Testis (tissue), 3 donors: ENCODE data around the gene IQCH. TPM values are rescaled to one million over a fixed set of nuclear protein-coding genes. Genes with fewer than 3 reads are reported as not detected.
"Not testable (repeated sequence)": the region's sequence is repeated elsewhere in the genome, so short reads cannot be mapped to it uniquely, and the experiment has no call there.

ENCODE experiments used
- DNase-seq: peaks from one replicate; pipeline ENCODE4 v3.0.0-alpha.2; 2019
- H3K27ac ChIP-seq, 2 donors: fragments of 200-600 bp; sonication (generic); one replicate each; pipeline ENCODE4 v1.5.1; 2019
- H3K27me3 ChIP-seq: fragments of 200-600 bp; sonication (generic); one replicate; pipeline ENCODE4 v1.5.1; 2019
- H3K36me3 ChIP-seq: fragments of 200-600 bp; sonication (generic); one replicate; pipeline ENCODE4 v1.5.1; 2017; ENCODE audit warnings: low read depth; ENCODE audit errors: missing control alignments
- H3K4me1 ChIP-seq: fragments of 200-600 bp; sonication (generic); one replicate; pipeline ENCODE4 v1.5.1; 2019
- H3K4me3 ChIP-seq, 2 donors: fragments of 200-600 bp; sonication (generic); one replicate each; pipeline ENCODE4 v1.5.1; 2017 to 2019
- H3K9me3 ChIP-seq: fragments of 200-600 bp; sonication (generic); one replicate; pipeline ENCODE4 v1.5.1; 2017
- CTCF ChIP-seq, 3 experiments: fragments of 450-650 bp in 2 of 3; fragments of 200-600 bp in 1 of 3; sonication (generic) in 1 of 3; IDR thresholded peaks; one replicate each; pipeline ENCODE4 v1.5.1; 2016 to 2019; ENCODE audit warnings: antibody characterized with exemption in 3 of 3, mild to moderate bottlenecking in 2 of 3, moderate library complexity in 1 of 3
- POLR2A ChIP-seq: fragments of 450-650 bp; IDR thresholded peaks from one replicate; pipeline ENCODE4 v1.6.1; 2017; ENCODE audit warnings: antibody characterized with exemption, mild to moderate bottlenecking, moderate library complexity
- WGBS, 2 donors: methylation state at CpG; one replicate each; pipeline ENCODE4 v1.1.5; 2018; 5-methylcytosine and 5-hydroxymethylcytosine counted together
- intact Hi-C: fragments of 100-400 bp; cut with DNase I; formaldehyde crosslinking; loops from one replicate; pipeline ENCODE4 v1.15.1; 2023; ENCODE audit warnings: low total_unique reads
- polyA plus RNA-seq: library from polyadenylated mRNA; stranded (reverse); fragments of 350-450 nt; fragmentation: Illumina TruSeq; extraction: RNeasy Lipid Tissue Mini Kit (QIAGEN cat#74804); gene quantifications from one replicate; pipeline ENCODE4 v1.2.3, GENCODE V29; 2014; ENCODE audit warnings: low read depth, low replicate concordance; ENCODE audit not compliant: insufficient read depth
- total RNA-seq, 2 donors: library from RNA; depleted of rRNA; stranded (reverse); fragments of >200 nt; gene quantifications; one replicate each; pipeline ENCODE4 v1.2.3, GENCODE V29; 2016

The IQCH gene
- total and polyA plus RNA-seq, 3 donors from 2014 or later, result 23.5 to 42.2 (median 31.9) TPM

GRCh38 chr15:67242708-67243111 is 11.9 kb upstream of the IQCH start:
- no peak for DNase-seq

GRCh38 chr15:67244971-67245478 is 9.6 kb upstream of the IQCH start:
- TF ChIP-seq CTCF (IDR thresholded peaks at IDR 0.05), result no peak
- no peak for TF ChIP-seq POLR2A
- Histone ChIP-seq H3K36me3 (no peaks in the 10 kb centered on the region), H3K9me3 (no peaks in the 10 kb centered on the region), H3K27me3 (no peaks in the 10 kb centered on the region), H3K27ac (no peak overlapping the region), H3K4me1 (no peaks in the 10 kb centered on the region), H3K4me3 (no peak overlapping the region)
- WGBS, 2 donors, result 96% methylated on average over 3 of the region's 3 CpGs
- intact Hi-C loops, result no loop called here
- no peak for DNase-seq

More at GRCh38 chr15:67242708-67243111, 11.9 kb upstream of the IQCH start:
- H3K27me3 ChIP-seq, result no peaks in the 10 kb centered on the region
- no peaks in the 10 kb centered on the region for H3K9me3 ChIP-seq
- H3K36me3 ChIP-seq, result no peaks in the 10 kb centered on the region
- no peaks in the 10 kb centered on the region for H3K4me1 ChIP-seq
- intact Hi-C loops, result no loop called here
- TF ChIP-seq CTCF (IDR thresholded peaks at IDR 0.05) (no peak), POLR2A (no peak)
- H3K27ac ChIP-seq, result no peak overlapping the region
- no peak overlapping the region for H3K4me3 ChIP-seq
- WGBS, 2 donors, result 67 to 69% methylated on average over 3 of the region's 3 CpGs

GRCh38 chr15:67246606-67247005 is 8.0 kb upstream of the IQCH start:
- intact Hi-C loops, H3K9me3 ChIP-seq, H3K4me3 ChIP-seq, H3K27me3 ChIP-seq, H3K27ac ChIP-seq, H3K36me3 ChIP-seq, DNase-seq, H3K4me1 ChIP-seq: not testable (repeated sequence)
- 94 to 95% methylated on average over 5 of the region's 5 CpGs for WGBS, 2 donors

- no peak for DNase-seq
These were observed 6.5 kb upstream of the IQCH start for GRCh38 chr15:67248011-67248505.

GRCh38 chr15:67249830-67250229 is 4.8 kb upstream of the IQCH start:
- no peak overlapping the region for H3K27ac ChIP-seq
- DNase-seq, result no peak
- H3K4me3 ChIP-seq, result no peak overlapping the region
- intact Hi-C loops, result no loop called here
- no peaks in the 10 kb centered on the region for H3K36me3 ChIP-seq
- TF ChIP-seq POLR2A, result no peak
- TF ChIP-seq CTCF (IDR thresholded peaks at IDR 0.05), result no peak
- no peaks in the 10 kb centered on the region for H3K4me1 ChIP-seq
- H3K9me3 ChIP-seq, result no peaks in the 10 kb centered on the region
- H3K27me3 ChIP-seq, result no peaks in the 10 kb centered on the region

More at GRCh38 chr15:67248011-67248505, 6.5 kb upstream of the IQCH start:
- Histone ChIP-seq H3K4me3 (no peak overlapping the region), H3K9me3 (no peaks in the 10 kb centered on the region), H3K27ac (no peak overlapping the region), H3K4me1 (no peaks in the 10 kb centered on the region), H3K27me3 (no peaks in the 10 kb centered on the region), H3K36me3 (no peaks in the 10 kb centered on the region)
- intact Hi-C loops, result no loop called here
- TF ChIP-seq POLR2A (no peak), CTCF (IDR thresholded peaks at IDR 0.05) (no peak)
